HEK293 (cell line): Measurements from ENCODE around the gene ELAVL3.

ENCODE experiments used
- CTCF ChIA-PET: fragments of 350-600 bp; formaldehyde crosslinking; extraction: SDS; loops from one replicate; lab custom pipeline; 2021; ENCODE audit warnings: antibody characterized with exemption; lab: Yijun Ruan, JAX
- POLR2A ChIA-PET: fragments of 300-600 bp; formaldehyde crosslinking; extraction: SDS; loops from one replicate; lab custom pipeline; 2020; ENCODE audit warnings: antibody characterized with exemption, inconsistent platforms; lab: Yijun Ruan, JAX
- H3K27ac ChIP-seq: fragments of 200-500 bp; sonication (Bioruptor generic); 2 replicates; pipeline ENCODE4 v1.5.1; 2014; ENCODE audit warnings: low read depth, low read length, control low read depth, inconsistent platforms; ENCODE audit errors: extremely low read depth
- H3K36me3 ChIP-seq, 2 experiments: fragments of 200-500 bp in 1 of 2; sonication (Bioruptor generic) in 1 of 2; 1 replicate in 1 of 2; 2 replicates in 1 of 2; pipeline ENCODE4 v1.5.1; 2014 to 2017; ENCODE audit warnings: inconsistent platforms in 2 of 2, low read length in 2 of 2; ENCODE audit not compliant: control insufficient read depth in 2 of 2, insufficient read depth in 1 of 2
- H3K4me1 ChIP-seq: fragments of 200-500 bp; sonication (Bioruptor generic); 2 replicates; pipeline ENCODE4 v1.5.1; 2014; ENCODE audit warnings: mild to moderate bottlenecking, low read length, inconsistent platforms; ENCODE audit not compliant: control insufficient read depth, insufficient read depth
- H3K4me3 ChIP-seq: 2 replicates; pipeline ENCODE4 v1.5.1; 2011; ENCODE audit warnings: low read depth, mild to moderate bottlenecking, control low read depth, low read length, moderate library complexity
- H3K9me3 ChIP-seq: fragments of 200-500 bp; sonication (Bioruptor generic); 2 replicates; pipeline ENCODE4 v1.5.1; 2014; ENCODE audit warnings: low read depth, low read length, inconsistent platforms; ENCODE audit not compliant: control insufficient read depth, insufficient read depth
- CTCF ChIP-seq: fragments of 450-650 bp; formaldehyde crosslinking; IDR thresholded peaks from 2 replicates; pipeline ENCODE4 v1.5.1; 2016; ENCODE audit warnings: missing biosample characterization, missing genetic modification characterization
- GLIS2 ChIP-seq: fragments of 450-650 bp; formaldehyde crosslinking; IDR thresholded peaks from 2 replicates; pipeline ENCODE4 v1.5.1; 2016; ENCODE audit warnings: missing biosample characterization, missing genetic modification characterization
- HOXD13 ChIP-seq: sonication (generic); formaldehyde crosslinking; IDR thresholded peaks from 2 replicates; pipeline ENCODE4 v1.8.0; 2022; ENCODE audit warnings: missing genetic modification reagents, borderline replicate concordance
- MZF1 ChIP-seq: fragments of 450-650 bp; formaldehyde crosslinking; IDR thresholded peaks from 2 replicates; pipeline ENCODE4 v1.5.1; 2017; ENCODE audit warnings: missing biosample characterization, missing genetic modification characterization, borderline replicate concordance
- YY1 ChIP-seq: fragments of 450-650 bp; formaldehyde crosslinking; IDR thresholded peaks from 2 replicates; pipeline ENCODE4 v1.5.1; 2018; ENCODE audit warnings: missing biosample characterization, missing genetic modification characterization
- ZBTB17 ChIP-seq: fragments of 450-650 bp; formaldehyde crosslinking; IDR thresholded peaks from 2 replicates; pipeline ENCODE4 v1.5.1; 2016; ENCODE audit warnings: missing biosample characterization, missing genetic modification characterization
- ZBTB21 ChIP-seq: fragments of 450-650 bp; formaldehyde crosslinking; IDR thresholded peaks from 2 replicates; pipeline ENCODE4 v1.5.1; 2017; ENCODE audit warnings: missing biosample characterization, missing genetic modification characterization
- ZBTB48 ChIP-seq: fragments of 450-650 bp; formaldehyde crosslinking; IDR thresholded peaks from 2 replicates; pipeline ENCODE4 v1.5.1; 2016; ENCODE audit warnings: missing biosample characterization, missing genetic modification characterization
- ZBTB7A ChIP-seq: fragments of 450-650 bp; formaldehyde crosslinking; IDR thresholded peaks from 2 replicates; pipeline ENCODE4 v1.5.1; 2016; ENCODE audit warnings: low read depth, missing biosample characterization, missing genetic modification characterization
- ZNF114 ChIP-seq: fragments of 450-650 bp; formaldehyde crosslinking; IDR thresholded peaks from 2 replicates; pipeline ENCODE4 v1.5.0; 2017; ENCODE audit warnings: missing biosample characterization, missing genetic modification characterization
- ZNF121 ChIP-seq: fragments of 450-650 bp; formaldehyde crosslinking; IDR thresholded peaks from 2 replicates; pipeline ENCODE4 v1.5.1; 2016; ENCODE audit warnings: missing biosample characterization, missing genetic modification characterization
- ZNF146 ChIP-seq: fragments of 450-650 bp; formaldehyde crosslinking; IDR thresholded peaks from 2 replicates; pipeline ENCODE4 v1.5.1; 2016; ENCODE audit warnings: missing biosample characterization, missing genetic modification characterization
- ZNF169 ChIP-seq: fragments of 450-650 bp; formaldehyde crosslinking; IDR thresholded peaks from 2 replicates; pipeline ENCODE4 v1.5.1; 2016; ENCODE audit warnings: missing biosample characterization, missing genetic modification characterization
- ZNF211 ChIP-seq: fragments of 450-650 bp; formaldehyde crosslinking; IDR thresholded peaks from 2 replicates; pipeline ENCODE4 v1.5.1; 2016; ENCODE audit warnings: low read depth, missing biosample characterization, missing genetic modification characterization
- ZNF335 ChIP-seq: fragments of 450-650 bp; formaldehyde crosslinking; conservative IDR thresholded peaks from 2 replicates; pipeline ENCODE4 v1.5.1; 2016; ENCODE audit warnings: missing biosample characterization, missing genetic modification characterization
- ZNF391 ChIP-seq: fragments of 450-650 bp; formaldehyde crosslinking; IDR thresholded peaks from 2 replicates; pipeline ENCODE4 v1.5.1; 2016; ENCODE audit warnings: low read depth, missing biosample characterization, missing genetic modification characterization, borderline replicate concordance
- ZNF510 ChIP-seq: fragments of 450-650 bp; formaldehyde crosslinking; IDR thresholded peaks from 2 replicates; pipeline ENCODE4 v1.5.1; 2018; ENCODE audit warnings: mild to moderate bottlenecking, missing genetic modification characterization, missing biosample characterization; ENCODE audit not compliant: insufficient replicate concordance
- ZNF548 ChIP-seq: fragments of 450-650 bp; formaldehyde crosslinking; IDR thresholded peaks from 2 replicates; pipeline ENCODE4 v1.5.1; 2016; ENCODE audit warnings: missing biosample characterization, missing genetic modification characterization
- ZNF600 ChIP-seq: fragments of 450-650 bp; formaldehyde crosslinking; IDR thresholded peaks from 2 replicates; pipeline ENCODE4 v1.5.1; 2016; ENCODE audit warnings: missing biosample characterization, missing genetic modification characterization
- ZNF629 ChIP-seq: fragments of 450-650 bp; formaldehyde crosslinking; IDR thresholded peaks from 2 replicates; pipeline ENCODE4 v1.5.1; 2017; ENCODE audit warnings: missing biosample characterization, missing genetic modification characterization
- ZNF658 ChIP-seq: fragments of 450-650 bp; formaldehyde crosslinking; IDR thresholded peaks from 2 replicates; pipeline ENCODE4; 2016; ENCODE audit warnings: missing biosample characterization, missing genetic modification characterization
- ZNF670 ChIP-seq: fragments of 450-650 bp; formaldehyde crosslinking; IDR thresholded peaks from 2 replicates; pipeline ENCODE4 v1.5.1; 2016; ENCODE audit warnings: missing biosample characterization, missing genetic modification characterization, low read depth
- ZNF707 ChIP-seq: fragments of 450-650 bp; formaldehyde crosslinking; IDR thresholded peaks from 2 replicates; pipeline ENCODE4 v1.5.1; 2016; ENCODE audit warnings: missing biosample characterization, missing genetic modification characterization
- ZSCAN23 ChIP-seq: fragments of 450-650 bp; formaldehyde crosslinking; IDR thresholded peaks from 2 replicates; pipeline ENCODE4 v1.5.1; 2016; ENCODE audit warnings: missing biosample characterization, missing genetic modification characterization
- ZXDB ChIP-seq: fragments of 450-650 bp; formaldehyde crosslinking; IDR thresholded peaks from 2 replicates; pipeline ENCODE4 v1.5.1; 2016; ENCODE audit warnings: missing biosample characterization, missing genetic modification characterization
- TF ChIP-seq, protein P1 (sequence below): fragments of 450-650 bp; IDR thresholded peaks from 2 replicates; pipeline ENCODE4 v1.5.1; 2018; ENCODE audit warnings: missing biosample characterization, mild to moderate bottlenecking, missing genetic modification characterization
- TF ChIP-seq, protein P2 (sequence below): fragments of 450-650 bp; formaldehyde crosslinking; IDR thresholded peaks from 2 replicates; pipeline ENCODE4 v1.5.1; 2016; ENCODE audit warnings: missing biosample characterization, missing genetic modification characterization
- TF ChIP-seq, protein P3 (sequence below): fragments of 450-650 bp; formaldehyde crosslinking; IDR thresholded peaks from 2 replicates; pipeline ENCODE4 v1.5.1; 2016; ENCODE audit warnings: missing biosample characterization, missing genetic modification characterization
- TF ChIP-seq, protein P4 (sequence below): fragments of 450-650 bp; formaldehyde crosslinking; IDR thresholded peaks from 2 replicates; pipeline ENCODE4 v1.5.1; 2016; ENCODE audit warnings: missing biosample characterization, missing genetic modification characterization

The ELAVL3 gene

DNA sequence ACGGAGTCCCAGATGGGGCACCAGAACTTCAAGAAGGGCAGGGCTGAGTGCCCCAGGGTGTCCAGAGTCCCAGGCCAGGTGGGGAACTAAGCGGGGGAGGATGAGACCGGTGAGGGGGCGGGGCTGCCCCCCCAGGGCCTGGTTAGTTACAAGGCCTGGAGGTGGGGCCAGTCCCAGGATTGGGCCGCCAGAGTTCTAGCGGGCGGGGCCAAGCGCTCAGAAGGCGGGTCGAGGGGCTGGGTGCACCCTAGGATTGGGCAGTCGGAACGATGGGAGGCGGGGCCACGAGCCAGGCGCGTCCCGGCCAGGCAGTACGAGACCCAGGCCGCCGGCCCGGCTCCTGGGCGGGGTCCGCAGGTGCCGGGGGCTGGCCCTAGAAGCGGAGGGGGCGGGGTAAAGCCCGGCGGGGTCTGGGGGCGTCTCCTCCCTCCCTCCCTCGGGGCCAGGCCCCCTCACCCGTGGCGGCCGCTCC is 24.2 kb upstream of the ELAVL3 start (continued):
- no peak for TF ChIP-seq ZNF335 (tag by site-specific recombination)
- peak; percentile 87 for TF ChIP-seq GLIS2 (tag by site-specific recombination)
- no peak for TF ChIP-seq ZNF391 (tag by site-specific recombination)

DNA sequence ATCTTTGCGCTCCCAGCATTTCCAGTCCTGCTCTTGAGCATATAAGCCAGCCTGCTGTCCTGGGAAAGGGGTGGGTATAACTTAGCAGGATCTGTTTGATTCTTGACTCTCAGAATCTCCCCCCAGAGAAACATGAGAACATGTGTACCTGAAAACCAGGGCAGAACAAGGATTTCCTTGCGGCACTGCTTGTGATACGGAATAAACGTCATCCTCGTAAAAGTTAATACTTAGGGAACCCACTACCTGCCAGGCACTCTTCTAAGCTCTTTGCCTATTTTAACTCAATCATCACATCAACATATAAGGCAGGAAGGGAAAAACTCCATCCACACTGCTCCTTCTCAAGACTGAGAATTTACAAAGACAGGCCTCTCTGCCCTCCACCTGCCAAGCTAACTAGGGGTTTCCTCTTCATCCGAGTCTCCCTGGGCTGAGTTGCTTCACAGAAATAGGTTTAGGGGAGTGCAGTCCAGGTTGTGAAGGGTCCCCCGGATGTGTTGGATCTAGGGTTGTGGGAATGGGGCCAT is 23.7 kb upstream of the ELAVL3 start:
- H3K4me1 ChIP-seq = peaks cover 6% of the 10 kb centered on the region
- ChIA-PET CTCF (interaction anchor here (1.0 kb wide), 1 partner anchor 8 kb away, joined by 4 read pairs; no protein-coding TSS in a partner anchor), POLR2A (interaction anchor here (0.5 kb wide), 1 partner anchor 234 kb away, joined by 3 read pairs; no protein-coding TSS in a partner anchor)
- no peaks in the 10 kb centered on the region; a peak in 1 of 3 replicates for H3K36me3 ChIP-seq
- 0 out of 2 replicates have a peak overlapping the region, but pooled peaks have one; percentile 29 for H3K27ac ChIP-seq
- no peaks in the 10 kb centered on the region for H3K9me3 ChIP-seq
- peak overlapping the region; percentile 32 for H3K4me3 ChIP-seq
- TF ChIP-seq, protein P1, sequence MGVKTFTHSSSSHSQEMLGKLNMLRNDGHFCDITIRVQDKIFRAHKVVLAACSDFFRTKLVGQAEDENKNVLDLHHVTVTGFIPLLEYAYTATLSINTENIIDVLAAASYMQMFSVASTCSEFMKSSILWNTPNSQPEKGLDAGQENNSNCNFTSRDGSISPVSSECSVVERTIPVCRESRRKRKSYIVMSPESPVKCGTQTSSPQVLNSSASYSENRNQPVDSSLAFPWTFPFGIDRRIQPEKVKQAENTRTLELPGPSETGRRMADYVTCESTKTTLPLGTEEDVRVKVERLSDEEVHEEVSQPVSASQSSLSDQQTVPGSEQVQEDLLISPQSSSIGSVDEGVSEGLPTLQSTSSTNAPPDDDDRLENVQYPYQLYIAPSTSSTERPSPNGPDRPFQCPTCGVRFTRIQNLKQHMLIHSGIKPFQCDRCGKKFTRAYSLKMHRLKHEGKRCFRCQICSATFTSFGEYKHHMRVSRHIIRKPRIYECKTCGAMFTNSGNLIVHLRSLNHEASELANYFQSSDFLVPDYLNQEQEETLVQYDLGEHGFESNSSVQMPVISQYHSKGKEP (tag by site-specific recombination) = no peak
- TF ChIP-seq, protein P2, sequence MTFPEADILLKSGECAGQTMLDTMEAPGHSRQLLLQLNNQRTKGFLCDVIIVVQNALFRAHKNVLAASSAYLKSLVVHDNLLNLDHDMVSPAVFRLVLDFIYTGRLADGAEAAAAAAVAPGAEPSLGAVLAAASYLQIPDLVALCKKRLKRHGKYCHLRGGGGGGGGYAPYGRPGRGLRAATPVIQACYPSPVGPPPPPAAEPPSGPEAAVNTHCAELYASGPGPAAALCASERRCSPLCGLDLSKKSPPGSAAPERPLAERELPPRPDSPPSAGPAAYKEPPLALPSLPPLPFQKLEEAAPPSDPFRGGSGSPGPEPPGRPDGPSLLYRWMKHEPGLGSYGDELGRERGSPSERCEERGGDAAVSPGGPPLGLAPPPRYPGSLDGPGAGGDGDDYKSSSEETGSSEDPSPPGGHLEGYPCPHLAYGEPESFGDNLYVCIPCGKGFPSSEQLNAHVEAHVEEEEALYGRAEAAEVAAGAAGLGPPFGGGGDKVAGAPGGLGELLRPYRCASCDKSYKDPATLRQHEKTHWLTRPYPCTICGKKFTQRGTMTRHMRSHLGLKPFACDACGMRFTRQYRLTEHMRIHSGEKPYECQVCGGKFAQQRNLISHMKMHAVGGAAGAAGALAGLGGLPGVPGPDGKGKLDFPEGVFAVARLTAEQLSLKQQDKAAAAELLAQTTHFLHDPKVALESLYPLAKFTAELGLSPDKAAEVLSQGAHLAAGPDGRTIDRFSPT (tag by site-specific recombination) = peak; percentile 28; the same call in 1 of the 2 replicates
- TF ChIP-seq, protein P3, sequence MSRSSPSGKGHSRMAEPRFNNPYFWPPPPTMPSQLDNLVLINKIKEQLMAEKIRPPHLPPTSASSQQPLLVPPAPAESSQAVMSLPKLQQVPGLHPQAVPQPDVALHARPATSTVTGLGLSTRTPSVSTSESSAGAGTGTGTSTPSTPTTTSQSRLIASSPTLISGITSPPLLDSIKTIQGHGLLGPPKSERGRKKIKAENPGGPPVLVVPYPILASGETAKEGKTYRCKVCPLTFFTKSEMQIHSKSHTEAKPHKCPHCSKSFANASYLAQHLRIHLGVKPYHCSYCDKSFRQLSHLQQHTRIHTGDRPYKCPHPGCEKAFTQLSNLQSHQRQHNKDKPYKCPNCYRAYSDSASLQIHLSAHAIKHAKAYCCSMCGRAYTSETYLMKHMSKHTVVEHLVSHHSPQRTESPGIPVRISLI (tag by site-specific recombination) = no peak
- TF ChIP-seq, protein P4, sequence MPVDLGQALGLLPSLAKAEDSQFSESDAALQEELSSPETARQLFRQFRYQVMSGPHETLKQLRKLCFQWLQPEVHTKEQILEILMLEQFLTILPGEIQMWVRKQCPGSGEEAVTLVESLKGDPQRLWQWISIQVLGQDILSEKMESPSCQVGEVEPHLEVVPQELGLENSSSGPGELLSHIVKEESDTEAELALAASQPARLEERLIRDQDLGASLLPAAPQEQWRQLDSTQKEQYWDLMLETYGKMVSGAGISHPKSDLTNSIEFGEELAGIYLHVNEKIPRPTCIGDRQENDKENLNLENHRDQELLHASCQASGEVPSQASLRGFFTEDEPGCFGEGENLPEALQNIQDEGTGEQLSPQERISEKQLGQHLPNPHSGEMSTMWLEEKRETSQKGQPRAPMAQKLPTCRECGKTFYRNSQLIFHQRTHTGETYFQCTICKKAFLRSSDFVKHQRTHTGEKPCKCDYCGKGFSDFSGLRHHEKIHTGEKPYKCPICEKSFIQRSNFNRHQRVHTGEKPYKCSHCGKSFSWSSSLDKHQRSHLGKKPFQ (tag by site-specific recombination) = no peak
- TF ChIP-seq ZNF169 (tag by site-specific recombination) = no peak
- TF ChIP-seq MZF1 (tag by site-specific recombination) = no peak
- TF ChIP-seq HOXD13 (CRISPR knock-in tag) = no peak
- TF ChIP-seq ZNF211 = no peak
- no peak for TF ChIP-seq YY1
- TF ChIP-seq ZBTB48 (tag by site-specific recombination) = peak; percentile 67
- no peak for TF ChIP-seq ZBTB7A (tag by site-specific recombination)
- peak; percentile 58; the same call in 1 of the 2 replicates for TF ChIP-seq ZNF600 (tag by site-specific recombination)
- 0 out of 2 replicates have a peak, but pooled peaks have one; percentile 9 for TF ChIP-seq ZNF629
- TF ChIP-seq ZNF658 (tag by site-specific recombination) = no peak
- TF ChIP-seq ZXDB (tag by site-specific recombination) = no peak
- peak; percentile 37; the same call in 1 of the 2 replicates for TF ChIP-seq ZBTB21 (tag by site-specific recombination)
- TF ChIP-seq ZNF146 = no peak
- no peak for TF ChIP-seq ZNF548 (tag by site-specific recombination)
- TF ChIP-seq CTCF (tag by site-specific recombination) = no peak
- TF ChIP-seq ZNF335 (tag by site-specific recombination) = peak; percentile 28; the same call in 1 of the 2 replicates
- TF ChIP-seq ZBTB17 (tag by site-specific recombination) = no peak
- TF ChIP-seq ZNF114 (tag by site-specific recombination) = no peak
- no peak for TF ChIP-seq ZNF510 (tag by site-specific recombination)
- no peak for TF ChIP-seq ZNF707 (tag by site-specific recombination)
- TF ChIP-seq ZNF121 = no peak
- TF ChIP-seq ZNF670 = no peak
- no peak for TF ChIP-seq ZSCAN23 (tag by site-specific recombination)
